ENCODE data around the gene FARSA.
"Not testable (repeated sequence)": the region's sequence is repeated elsewhere in the genome, so short reads cannot be mapped to it uniquely, and the experiment has no call there.

FARSA gene

GRCh38 chr19:12890787-12891552, 42.5 kb downstream of the FARSA start, which contains the start of gene GCDH:
TSS of gene GCDH (plus strand) at chr19:12891160. CDS start at chr19:12891305, 145 bp downstream.
- peak; percentile 99 for DNase-seq (ENCODE audit: low spot score)

GRCh38 chr19:12890299-12890786, 43.2 kb downstream of the FARSA start:
- DNase-seq (ENCODE audit: low spot score), result not testable (repeated sequence)

- DNase-seq (ENCODE audit: low spot score), result no peak
These were observed 45.4 kb downstream of the FARSA start for GRCh38 chr19:12888006-12888603.

- no peak for DNase-seq (ENCODE audit: low spot score)
These were observed 46.4 kb downstream of the FARSA start, which contains the start of gene KLF1 for GRCh38 chr19:12886969-12887747. TSS of gene KLF1 (minus strand) at chr19:12887201. CDS start at chr19:12887140, 61 bp downstream.

GRCh38 chr19:12886651-12886968, 46.9 kb downstream of the FARSA start:
- no peak for DNase-seq (ENCODE audit: low spot score)

GRCh38 chr19:12885749-12886650, 47.5 kb downstream of the FARSA start:
- no peak for DNase-seq (ENCODE audit: low spot score)

- peak; percentile 52 for DNase-seq (ENCODE audit: low spot score)
These were observed 48.4 kb downstream of the FARSA start for GRCh38 chr19:12884926-12885748.

GRCh38 chr19:12884627-12884925, 48.9 kb downstream of the FARSA start:
- no peak for DNase-seq (ENCODE audit: low spot score)

GRCh38 chr19:12884202-12884601, 49.3 kb downstream of the FARSA start:
- no peak for DNase-seq (ENCODE audit: low spot score)

- no peak for DNase-seq (ENCODE audit: low spot score)
These were observed 50.9 kb downstream of the FARSA start for GRCh38 chr19:12882589-12882988.

GRCh38 chr19:12881172-12881808, 52.2 kb downstream of the FARSA start, which contains the start of gene DNASE2:
TSS of gene DNASE2 (minus strand) at chr19:12881449. CDS start at chr19:12881375, 74 bp downstream.
- peak; percentile 84 for DNase-seq (ENCODE audit: low spot score)

- DNase-seq (ENCODE audit: low spot score), result peak; percentile 21
These were observed 52.9 kb downstream of the FARSA start for GRCh38 chr19:12880551-12881171.

- no peak for DNase-seq (ENCODE audit: low spot score)
These were observed 58.4 kb downstream of the FARSA start for GRCh38 chr19:12875086-12875485.

- no peak for DNase-seq (ENCODE audit: low spot score)
These were observed 59.4 kb downstream of the FARSA start for GRCh38 chr19:12873891-12874745.

- no peak for DNase-seq (ENCODE audit: low spot score)
These were observed 60.3 kb downstream of the FARSA start for GRCh38 chr19:12872941-12873890.

All from globus pallidus (tissue), 1 donor.